HepG2 (cell line): ENCODE results near the gene C20orf96. TPM values are rescaled to one million over a fixed set of nuclear protein-coding genes. Genes with fewer than 3 reads are reported as not detected.

Source experiments
- ADNP ChIP-seq: sonication (generic); formaldehyde crosslinking; IDR thresholded peaks from 2 replicates; pipeline ENCODE4 v1.4.0; 2020; ENCODE audit warnings: missing genetic modification reagents
- ERF ChIP-seq: IDR thresholded peaks from 2 replicates; pipeline ENCODE4 v1.6.1; 2018; ENCODE audit warnings: missing biosample characterization, missing genetic modification reagents
- MAFK ChIP-seq, 2 experiments: IDR thresholded peaks in 1 of 2; conservative IDR thresholded peaks in 1 of 2; 2 replicates each; pipeline ENCODE4 v1.6.1; 2011; ENCODE audit warnings: improper control_type of control experiment in 2 of 2, low read length in 2 of 2
- MAX ChIP-seq: IDR thresholded peaks from 2 replicates; pipeline ENCODE4 v1.6.1; 2012; ENCODE audit warnings: inconsistent platforms
- MIER3 ChIP-seq: IDR thresholded peaks from 2 replicates; pipeline ENCODE4 v1.6.1; 2016; ENCODE audit warnings: missing compliant biosample characterization, borderline replicate concordance
- RAD21 ChIP-seq: fragments of 450-650 bp; formaldehyde crosslinking; IDR thresholded peaks from 2 replicates; pipeline ENCODE4 v1.5.0; 2020; ENCODE audit warnings: mild to moderate bottlenecking
- SAP130 ChIP-seq: IDR thresholded peaks from 2 replicates; pipeline ENCODE4 v1.6.1; 2016; ENCODE audit warnings: low read depth
- STAG1 ChIP-seq: sonication (generic); formaldehyde crosslinking; IDR thresholded peaks from 2 replicates; pipeline ENCODE4 v1.4.0; 2020; ENCODE audit warnings: missing genetic modification reagents
- TAF15 ChIP-seq: fragments of 200-400 bp; formaldehyde crosslinking; IDR thresholded peaks from one replicate; pipeline ENCODE4 v1.6.1; 2018; ENCODE audit warnings: mild to moderate bottlenecking, low read depth, low read length; ENCODE audit not compliant: poor library complexity, severe bottlenecking
- TSC22D2 ChIP-seq: sonication (generic); formaldehyde crosslinking; IDR thresholded peaks from 2 replicates; pipeline ENCODE4 v1.5.1; 2020; ENCODE audit warnings: missing genetic modification reagents, mild to moderate bottlenecking, borderline replicate concordance
- ZBED4 ChIP-seq: sonication (generic); formaldehyde crosslinking; IDR thresholded peaks from 2 replicates; pipeline ENCODE4 v1.4.0; 2020; ENCODE audit warnings: missing genetic modification reagents, borderline replicate concordance
- ZNF121 ChIP-seq: sonication (generic); formaldehyde crosslinking; IDR thresholded peaks from 2 replicates; pipeline ENCODE4 v1.5.0; 2020; ENCODE audit warnings: mild to moderate bottlenecking, missing genetic modification reagents
- ZNF3 ChIP-seq: IDR thresholded peaks from 2 replicates; pipeline ENCODE4 v1.7.0; 2017; ENCODE audit warnings: inconsistent platforms
- ZNF318 ChIP-seq: sonication (generic); formaldehyde crosslinking; IDR thresholded peaks from 2 replicates; pipeline ENCODE4 v1.4.0; 2020; ENCODE audit warnings: mild to moderate bottlenecking, missing genetic modification reagents
- ZNF34 ChIP-seq: sonication (generic); formaldehyde crosslinking; IDR thresholded peaks from 2 replicates; pipeline ENCODE4 v1.4.0; 2020; ENCODE audit warnings: mild to moderate bottlenecking, missing genetic modification reagents, borderline replicate concordance
- ZNF350 ChIP-seq: sonication (generic); formaldehyde crosslinking; IDR thresholded peaks from 2 replicates; pipeline ENCODE4 v1.4.0; 2020; ENCODE audit warnings: mild to moderate bottlenecking, low read depth, missing genetic modification reagents, borderline replicate concordance
- ZNF383 ChIP-seq: sonication (generic); formaldehyde crosslinking; IDR thresholded peaks from 2 replicates; pipeline ENCODE4 v1.4.0; 2020; ENCODE audit warnings: missing genetic modification reagents, mild to moderate bottlenecking, borderline replicate concordance
- ZNF605 ChIP-seq: sonication (generic); formaldehyde crosslinking; IDR thresholded peaks from 2 replicates; pipeline ENCODE4 v1.8.0; 2022; ENCODE audit warnings: mild to moderate bottlenecking, missing genetic modification reagents
- ZNF709 ChIP-seq: sonication (generic); formaldehyde crosslinking; IDR thresholded peaks from 2 replicates; pipeline ENCODE4 v1.5.0; 2020; ENCODE audit warnings: mild to moderate bottlenecking, missing genetic modification reagents
- polyA plus RNA-seq, 8 experiments: library from polyadenylated mRNA; depleted of rRNA in 3 of 8; stranded (reverse) in 7 of 8; unstranded in 1 of 8; fragments of >200 nt; fragmentation: Illumina TruSeq in 4 of 8; extraction: Trizol in 4 of 8; gene quantifications; 2 replicates each; pipeline versions ENCODE4 v1.2.1 to v1.2.3, GENCODE V29; 2011 to 2016; ENCODE audit warnings: low read depth in 4 of 8, missing spikeins in 1 of 8, mixed read lengths in 1 of 8; ENCODE audit not compliant: insufficient read depth in 1 of 8
- total RNA-seq, 5 experiments: library from RNA; depleted of rRNA; stranded (reverse); fragments of >200 nt; fragmentation: Illumina TruSeq; extraction: Trizol; gene quantifications; 2 replicates each; pipeline ENCODE4 v1.2.3, GENCODE V29; 2016; ENCODE audit warnings: low read depth in 1 of 5

Gene C20orf96
- total and polyA plus RNA-seq, 2 of the 13 experiments (the other 11 are each of a cell fraction or from before 2014, with no cell fraction given): 3.8 to 20.6 TPM

- TF ChIP-seq TAF15 (no peak), ZNF318 (0 out of 2 replicates have a peak, but pooled peaks have one; percentile 75), ZNF350 (CRISPR knock-in tag) (0 out of 2 replicates have a peak, but pooled peaks have one; percentile 29), ADNP (CRISPR knock-in tag) (no peak), ZBED4 (0 out of 2 replicates have a peak, but pooled peaks have one; percentile 48), ZNF605 (CRISPR knock-in tag) (no peak), ZNF383 (CRISPR knock-in tag) (peak; percentile 45; the same call in 1 of the 2 replicates), ZNF34 (CRISPR knock-in tag) (0 out of 2 replicates have a peak, but pooled peaks have one; percentile 60), TSC22D2 (CRISPR knock-in tag) (peak; percentile 60; the same call in 1 of the 2 replicates), ZNF709 (CRISPR knock-in tag) (no peak), ZNF121 (CRISPR knock-in tag) (no peak), ZNF3 (no peak), MIER3 (peak; percentile 77), ERF (CRISPR knock-in tag) (peak; percentile 40; the same call in 1 of the 2 replicates), RAD21 (CRISPR knock-in tag) (peak; percentile 59), STAG1 (CRISPR knock-in tag) (peak; percentile 84), MAX (peak; percentile 31; the same call in 1 of the 2 replicates), MAFK (conservative IDR thresholded peaks at IDR 0.05 in 1 of 2, IDR thresholded peaks at IDR 0.05 in 1 of 2; ENCODE audit: low read length in 2 of 2) (peak; percentile 99 to 100), SAP130 (CRISPR knock-in tag) (peak; percentile 47)
Observed at GRCh38 chr20:258963-259362, 31.6 kb downstream of the C20orf96 start (continued).
